Left ventricle myocardium inferior (tissue), 1 donor: Measurements from ENCODE around the gene FRAS1. TPM values are rescaled to one million over a fixed set of nuclear protein-coding genes. Genes with fewer than 3 reads are reported as not detected.

Experiments
- DNase-seq: peaks from one replicate; pipeline ENCODE4 v3.0.0-alpha.2; 2020
- H3K27ac ChIP-seq: fragments of 200-600 bp; replicated peaks from 2 replicates; pipeline ENCODE4 v1.8.0; 2021
- H3K27me3 ChIP-seq: fragments of 200-600 bp; 2 replicates; pipeline ENCODE4 v1.8.0; 2021; ENCODE audit warnings: low read depth
- H3K36me3 ChIP-seq: fragments of 200-600 bp; 2 replicates; pipeline ENCODE4 v1.8.0; 2021
- H3K4me1 ChIP-seq: fragments of 200-600 bp; 2 replicates; pipeline ENCODE4 v1.8.0; 2021
- H3K4me3 ChIP-seq: fragments of 200-600 bp; 2 replicates; pipeline ENCODE4 v1.8.0; 2021; ENCODE audit warnings: mild to moderate bottlenecking, moderate library complexity
- H3K9me3 ChIP-seq: fragments of 200-600 bp; replicated peaks from 2 replicates; pipeline ENCODE4 v1.8.0; 2021
- CTCF ChIP-seq: fragments of 200-600 bp; IDR thresholded peaks from 2 replicates; pipeline ENCODE4 v1.8.0; 2021; ENCODE audit warnings: antibody characterized with exemption, mild to moderate bottlenecking, borderline replicate concordance
- intact Hi-C: fragments of 100-400 bp; cut with micrococcal nuclease; formaldehyde crosslinking; loops from one replicate; pipeline ENCODE4 v1.11.0; 2022
- total RNA-seq: library from RNA; stranded (reverse); fragmentation: NEBNext Ultra II Directional; extraction: Animal tissue kit (Norgen Biotek cat#: 25700); gene quantifications from one replicate; pipeline ENCODE4 v1.2.1, GENCODE V29; 2021
- donor health status: DM: no; HTN: yes; CAD: no; lungs with severe emphysema.

The FRAS1 gene
- total RNA-seq, 1 donor from 2014 or later = 1.4 TPM

GRCh38 chr4:78184584-78184983, 127.5 kb downstream of the FRAS1 start:
- no peak for TF ChIP-seq CTCF
- H3K36me3 ChIP-seq = no peaks in the 10 kb centered on the region
- H3K27me3 ChIP-seq = no peaks in the 10 kb centered on the region
- H3K4me3 ChIP-seq = no peak overlapping the region
- no peak overlapping the region for H3K27ac ChIP-seq
- H3K9me3 ChIP-seq = no peaks in the 10 kb centered on the region
- intact Hi-C loops = no loop called here
- DNase-seq = no peak
- no peaks in the 10 kb centered on the region for H3K4me1 ChIP-seq

GRCh38 chr4:78185117-78185516, 128.0 kb downstream of the FRAS1 start:
- Histone ChIP-seq H3K4me3 (no peak overlapping the region), H3K36me3 (no peaks in the 10 kb centered on the region), H3K27me3 (no peaks in the 10 kb centered on the region), H3K9me3 (no peaks in the 10 kb centered on the region), H3K4me1 (no peaks in the 10 kb centered on the region), H3K27ac (no peak overlapping the region)
- intact Hi-C loops = no loop called here
- TF ChIP-seq CTCF = no peak
- no peak for DNase-seq

GRCh38 chr4:78186597-78187543, 129.7 kb downstream of the FRAS1 start:
- H3K4me1 ChIP-seq = no peaks in the 10 kb centered on the region
- intact Hi-C loops = no loop called here

GRCh38 chr4:78190068-78190467, 132.9 kb downstream of the FRAS1 start:
- intact Hi-C loops = no loop called here
- Histone ChIP-seq H3K9me3 (peaks cover 18% of the 10 kb centered on the region), H3K4me1 (no peaks in the 10 kb centered on the region), H3K27ac (no peak overlapping the region), H3K4me3 (no peak overlapping the region), H3K27me3 (no peaks in the 10 kb centered on the region), H3K36me3 (no peaks in the 10 kb centered on the region)
- no peak for TF ChIP-seq CTCF
- DNase-seq = no peak

More at GRCh38 chr4:78186597-78187543, 129.7 kb downstream of the FRAS1 start:
- Histone ChIP-seq H3K36me3 (no peaks in the 10 kb centered on the region), H3K27ac (no peak overlapping the region), H3K9me3 (no peaks in the 10 kb centered on the region), H3K27me3 (no peaks in the 10 kb centered on the region), H3K4me3 (no peak overlapping the region)
- TF ChIP-seq CTCF = no peak
- no peak for DNase-seq

GRCh38 chr4:78190595-78190994, 133.5 kb downstream of the FRAS1 start:
- Histone ChIP-seq H3K36me3 (no peaks in the 10 kb centered on the region), H3K9me3 (peaks cover 23% of the 10 kb centered on the region), H3K4me1 (no peaks in the 10 kb centered on the region), H3K27ac (no peak overlapping the region), H3K27me3 (no peaks in the 10 kb centered on the region), H3K4me3 (no peak overlapping the region)
- no peak for TF ChIP-seq CTCF
- intact Hi-C loops = no loop called here
- no peak for DNase-seq
